GM19324 (cell line): ENCODE results near the gene MAP1LC3C.

Source experiments
- ATAC-seq: cut with Tn5 transposase; IDR thresholded peaks from one replicate; pipeline ENCODE4 v1.9.1; 2021; ENCODE audit warnings: mild to moderate bottlenecking, moderate library complexity; ENCODE audit not compliant: unreplicated experiment, low FRiP score

MAP1LC3C gene

DNA sequence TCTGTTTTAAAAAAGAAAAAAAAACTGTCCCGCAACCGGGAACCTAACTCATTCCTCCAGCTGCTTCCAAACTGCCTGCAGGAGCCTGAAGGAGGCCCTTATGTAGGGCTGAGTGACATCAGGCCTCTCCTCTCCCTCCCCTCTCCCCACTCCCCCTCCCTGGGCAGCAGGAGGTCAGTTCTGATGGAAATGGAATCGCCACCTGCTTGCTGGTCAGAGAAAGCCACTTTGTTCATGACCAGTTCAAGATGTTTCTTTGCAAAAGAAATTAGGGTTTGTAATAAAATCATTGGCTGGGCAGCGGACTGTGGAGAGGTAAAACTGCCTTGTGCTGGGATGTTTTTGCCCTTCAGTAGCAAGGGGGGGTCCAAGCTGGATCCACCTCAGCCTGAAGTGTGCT is at the start of gene MAP1LC3C:
Gene MAP1LC3C, minus strand, starts transcription at position 73 of the 400 bp plus-strand sequence. CDS start 90 bp downstream, outside the sequence.
- ATAC-seq = no peak

DNA sequence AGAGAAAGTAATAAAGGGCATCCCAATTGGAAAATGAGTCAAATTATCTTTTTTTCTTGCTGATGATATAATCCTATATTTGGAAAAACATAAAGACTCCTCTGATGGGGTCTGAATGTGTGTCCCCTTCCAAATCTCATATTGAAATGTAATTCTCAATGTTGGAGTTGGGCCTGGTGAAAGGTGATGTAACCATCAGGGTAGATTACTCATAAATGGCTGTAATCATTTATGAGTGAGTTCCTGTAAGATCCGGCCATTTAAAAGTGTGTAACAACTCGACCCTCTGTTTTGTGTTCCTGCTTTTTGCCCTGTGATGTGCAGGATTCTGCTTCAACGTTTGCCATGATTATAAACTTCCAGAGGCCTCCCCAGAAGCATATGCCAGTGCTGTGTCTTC is 44.3 kb upstream of the MAP1LC3C start:
- no peak for ATAC-seq

DNA sequence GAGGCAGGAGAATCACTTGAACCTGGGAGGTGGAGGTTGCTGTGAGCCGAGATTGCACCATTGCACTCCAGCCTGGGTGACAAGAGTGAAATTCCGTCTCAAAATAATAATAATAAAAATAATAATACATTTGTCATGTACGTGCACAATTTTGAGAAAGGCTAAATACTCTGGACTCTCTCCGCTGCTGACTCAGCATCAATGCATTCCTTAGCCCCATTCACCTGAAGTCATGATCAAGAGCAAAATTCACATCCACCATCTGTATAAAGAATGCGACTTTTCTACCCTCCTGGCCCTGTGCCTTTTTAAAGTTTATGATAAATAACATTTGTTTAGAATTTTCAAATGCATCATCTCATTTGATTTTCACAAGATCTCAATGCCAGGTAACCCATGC is 35.5 kb upstream of the MAP1LC3C start:
- ATAC-seq = no peak

DNA sequence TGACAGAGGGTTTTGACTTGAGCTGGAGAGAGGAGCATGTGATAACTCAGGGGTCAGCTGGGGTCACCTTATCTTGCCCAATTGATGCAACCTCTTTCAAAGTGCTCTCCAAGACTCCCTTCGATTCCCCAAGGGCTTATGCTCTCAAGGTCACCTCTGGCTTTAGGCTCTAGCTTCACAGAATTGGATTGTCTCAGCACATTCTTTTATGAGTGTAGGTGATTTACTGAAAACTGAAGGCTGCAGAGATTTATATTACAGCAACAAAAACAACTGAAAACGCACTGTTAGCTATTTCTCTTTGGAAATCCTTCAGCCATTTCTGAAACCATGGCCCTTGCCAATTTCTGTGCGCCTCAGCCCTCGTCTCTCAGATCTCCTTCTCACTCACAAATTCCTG is 34.5 kb upstream of the MAP1LC3C start:
- ATAC-seq = no peak

DNA sequence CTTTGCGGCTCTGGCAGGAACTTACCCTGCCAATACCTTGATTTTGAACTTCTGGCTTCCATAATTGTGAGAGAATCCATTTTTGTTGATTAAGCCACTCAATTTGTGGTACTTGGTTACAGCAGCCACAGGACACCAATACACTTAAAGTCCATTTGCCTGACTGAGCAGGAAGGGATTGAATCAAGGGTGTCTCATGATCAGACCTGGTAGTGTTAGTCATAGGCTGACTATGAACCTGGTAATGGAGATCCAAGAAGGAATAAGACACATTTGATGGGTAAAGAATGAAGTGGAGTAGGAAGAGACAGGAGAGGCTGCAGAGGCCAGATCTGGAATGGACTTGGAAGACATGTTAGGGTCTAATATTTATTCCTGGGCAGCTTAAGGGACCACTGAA is 31.2 kb upstream of the MAP1LC3C start:
- ATAC-seq = no peak

DNA sequence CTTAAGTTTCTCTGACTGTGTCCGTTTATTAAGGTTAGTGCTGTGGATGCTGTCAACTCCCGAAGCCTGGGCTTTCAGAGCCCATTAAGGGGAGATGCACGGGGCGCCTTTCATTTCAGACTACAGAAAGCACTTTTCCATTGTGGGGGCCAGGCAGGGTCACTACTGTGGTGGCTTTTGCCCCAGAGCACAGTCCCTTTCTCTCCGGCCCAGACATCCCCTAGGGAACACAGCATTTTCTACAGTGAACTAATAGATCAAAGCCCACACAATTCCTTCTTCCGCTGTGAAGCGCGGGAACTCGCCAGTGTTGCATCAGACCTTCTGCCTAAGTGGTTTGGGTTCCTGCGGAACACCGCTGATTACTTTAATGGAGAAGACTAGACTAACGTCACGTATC is 26.8 kb upstream of the MAP1LC3C start:
- ATAC-seq = no peak

DNA sequence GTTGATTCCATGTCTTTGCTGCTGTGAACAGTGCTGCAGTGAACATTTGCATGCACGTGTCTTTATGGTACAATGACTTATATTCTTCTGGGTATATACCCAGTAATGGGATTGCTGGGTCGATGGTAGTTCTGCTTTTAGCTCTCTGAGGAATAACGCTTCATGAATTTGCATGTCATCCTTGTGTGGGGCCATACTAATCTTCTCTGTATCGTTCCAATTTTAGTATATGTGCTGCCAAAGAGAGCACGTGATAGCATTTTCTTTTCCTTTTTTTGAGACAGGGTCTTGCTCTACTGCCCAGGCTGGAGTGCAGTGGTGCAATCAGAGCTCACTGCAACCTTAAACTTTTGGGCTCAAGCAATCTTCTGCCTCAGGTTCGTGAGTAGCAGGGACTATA is 24.9 kb upstream of the MAP1LC3C start:
- ATAC-seq = no peak

DNA sequence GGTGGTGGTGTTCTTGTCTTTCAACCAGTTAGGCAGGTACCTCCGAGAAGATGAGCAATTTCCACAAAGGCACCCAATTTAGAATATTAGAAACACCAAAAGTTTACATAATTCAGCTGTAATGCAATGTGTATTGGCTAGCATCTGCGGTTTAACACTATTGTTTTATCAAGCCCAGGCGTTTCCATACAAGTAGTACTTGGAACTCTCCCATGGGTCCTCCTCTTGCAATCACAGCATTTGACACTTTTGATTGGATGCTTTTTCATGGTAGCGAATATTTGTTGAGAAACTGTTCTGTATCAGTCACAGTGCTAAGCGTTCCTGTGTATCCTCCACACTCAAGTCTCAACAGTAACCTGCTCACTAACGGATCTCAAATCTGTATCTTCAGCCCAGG is 20.1 kb upstream of the MAP1LC3C start:
- ATAC-seq = no peak

DNA sequence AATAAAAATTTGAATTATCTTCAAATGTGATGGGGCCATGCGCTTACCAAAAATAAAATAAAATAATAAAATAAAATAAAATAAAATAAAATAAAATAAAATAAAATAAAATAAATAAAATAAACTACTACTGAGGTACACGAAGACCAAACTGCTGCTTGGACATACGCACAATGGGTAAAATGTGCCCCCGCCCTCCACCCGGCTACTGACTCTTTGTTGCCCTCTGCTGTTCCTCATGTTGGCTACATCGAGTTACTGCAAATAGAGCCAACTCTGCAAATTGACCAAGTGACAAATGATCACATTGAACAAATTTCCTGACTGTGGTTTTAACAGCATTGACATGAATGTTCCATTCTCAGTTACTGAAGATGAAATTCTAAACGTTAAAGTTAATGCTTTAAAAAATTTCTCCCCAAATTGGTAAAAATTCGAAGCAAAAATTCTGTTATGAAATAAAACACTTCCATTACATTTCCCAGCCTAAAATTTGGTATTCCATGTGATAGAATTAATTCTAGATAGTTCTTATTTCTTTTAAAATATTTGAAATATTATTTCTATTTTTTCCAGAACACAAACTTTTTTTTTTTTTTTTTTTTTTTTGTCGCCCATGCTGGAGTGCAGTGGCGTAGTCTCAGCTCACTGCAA is 18.8 kb upstream of the MAP1LC3C start:
- ATAC-seq = no peak

DNA sequence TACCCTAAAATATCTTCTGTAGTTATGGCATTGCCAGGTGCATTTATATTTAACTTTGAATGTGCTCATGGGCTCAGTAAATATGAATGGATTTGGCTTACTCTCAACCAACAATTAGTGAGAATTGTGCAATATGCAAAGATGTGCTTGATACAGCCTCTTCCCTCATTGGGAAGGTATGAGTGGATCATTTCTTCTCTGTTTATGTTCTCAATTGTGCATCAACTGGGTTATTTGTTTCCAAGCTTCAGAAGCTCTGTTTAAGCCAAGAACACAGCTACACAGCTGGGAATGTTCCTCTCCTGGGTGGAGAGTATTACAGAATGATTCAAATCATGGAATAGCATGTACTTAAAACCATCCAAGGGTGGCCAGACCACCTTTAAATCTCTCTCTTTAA is 17.6 kb upstream of the MAP1LC3C start:
- ATAC-seq = no peak

DNA sequence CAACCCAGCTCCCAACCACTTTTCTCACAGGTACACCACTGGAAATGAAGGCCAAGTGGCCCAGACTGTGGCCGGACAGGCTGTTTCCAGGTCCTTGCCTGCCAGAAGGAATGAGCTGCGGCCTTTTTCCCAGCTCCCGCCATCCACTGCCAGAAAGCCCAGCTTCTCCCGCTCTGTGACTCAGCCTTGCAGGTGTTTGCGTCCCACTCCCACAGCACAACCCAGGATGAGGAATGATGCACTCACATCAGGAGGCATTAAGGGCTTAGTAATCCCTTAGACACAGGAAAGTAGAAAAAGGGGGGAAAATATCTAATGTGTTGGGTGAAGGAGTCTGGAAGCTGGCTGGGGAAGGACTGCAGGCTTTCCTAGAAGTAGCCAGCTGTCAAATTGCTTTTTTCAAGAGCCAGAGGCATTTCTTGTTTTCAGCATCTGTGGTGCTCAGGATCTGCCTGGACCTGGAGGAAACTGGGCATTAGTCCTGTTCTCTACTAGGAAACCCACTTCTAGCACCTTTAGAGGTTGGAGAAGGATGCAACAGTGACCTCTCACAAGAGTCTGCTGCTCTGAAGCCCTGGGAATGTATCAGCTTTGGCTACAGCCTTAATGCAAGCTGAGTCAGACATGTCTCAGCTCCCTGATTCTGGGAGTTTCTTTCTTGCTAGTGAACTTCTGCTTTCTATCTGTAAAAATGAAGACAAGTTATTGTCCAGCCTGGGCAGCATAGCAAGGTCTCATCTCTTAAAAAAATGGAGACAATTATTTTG is 13.2 kb upstream of the MAP1LC3C start:
- no peak for ATAC-seq

DNA sequence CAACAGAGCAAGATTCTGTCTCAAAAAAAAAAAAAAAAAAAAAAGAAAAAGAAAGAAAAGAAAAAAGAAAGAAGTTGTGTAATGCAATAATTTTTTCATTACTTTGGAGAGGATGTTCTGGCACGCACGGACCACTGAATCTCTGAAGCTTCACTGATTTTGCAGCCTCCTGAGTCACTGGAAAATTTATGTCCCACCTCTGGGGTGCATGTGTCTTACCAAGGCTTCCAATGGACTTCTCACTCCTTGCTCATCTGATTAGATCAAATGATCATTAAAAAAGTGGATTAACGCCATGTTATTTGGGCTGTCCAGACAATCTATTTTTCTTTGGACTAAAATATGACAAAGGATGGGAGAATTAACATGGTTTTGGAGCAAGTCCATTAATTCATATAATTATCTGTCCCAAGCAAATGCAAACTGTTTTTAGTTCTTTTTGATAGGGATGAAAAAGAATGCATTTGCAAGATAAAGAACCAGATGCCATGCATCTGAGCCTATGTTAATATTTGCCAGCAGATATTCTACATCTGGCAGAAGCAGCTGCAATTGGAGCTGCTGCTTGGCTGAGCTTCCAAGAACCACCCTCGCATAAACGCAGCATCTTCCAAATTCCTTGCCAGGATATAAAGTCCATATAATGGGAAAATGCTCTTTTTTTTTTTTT is 10.1 kb upstream of the MAP1LC3C start:
- no peak for ATAC-seq

DNA sequence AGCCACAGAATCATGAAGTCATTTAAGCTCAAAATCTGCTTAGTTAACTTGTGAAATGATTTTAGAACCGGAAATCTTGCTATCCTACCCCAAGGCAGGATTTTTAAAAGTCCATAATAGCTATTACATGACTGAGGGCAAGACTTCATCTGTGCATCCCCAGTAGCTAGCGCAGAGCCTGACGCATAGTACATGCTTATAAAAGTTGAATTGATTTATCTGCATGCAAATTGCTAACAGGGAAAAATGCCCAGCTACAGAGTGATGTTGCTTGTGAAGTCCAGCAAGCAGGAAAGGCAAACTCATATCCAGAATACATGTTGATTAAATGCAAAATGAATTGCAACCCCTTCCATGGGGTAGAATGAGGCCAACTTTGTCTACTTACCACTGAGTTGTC is 8.1 kb upstream of the MAP1LC3C start:
- ATAC-seq = no peak

DNA sequence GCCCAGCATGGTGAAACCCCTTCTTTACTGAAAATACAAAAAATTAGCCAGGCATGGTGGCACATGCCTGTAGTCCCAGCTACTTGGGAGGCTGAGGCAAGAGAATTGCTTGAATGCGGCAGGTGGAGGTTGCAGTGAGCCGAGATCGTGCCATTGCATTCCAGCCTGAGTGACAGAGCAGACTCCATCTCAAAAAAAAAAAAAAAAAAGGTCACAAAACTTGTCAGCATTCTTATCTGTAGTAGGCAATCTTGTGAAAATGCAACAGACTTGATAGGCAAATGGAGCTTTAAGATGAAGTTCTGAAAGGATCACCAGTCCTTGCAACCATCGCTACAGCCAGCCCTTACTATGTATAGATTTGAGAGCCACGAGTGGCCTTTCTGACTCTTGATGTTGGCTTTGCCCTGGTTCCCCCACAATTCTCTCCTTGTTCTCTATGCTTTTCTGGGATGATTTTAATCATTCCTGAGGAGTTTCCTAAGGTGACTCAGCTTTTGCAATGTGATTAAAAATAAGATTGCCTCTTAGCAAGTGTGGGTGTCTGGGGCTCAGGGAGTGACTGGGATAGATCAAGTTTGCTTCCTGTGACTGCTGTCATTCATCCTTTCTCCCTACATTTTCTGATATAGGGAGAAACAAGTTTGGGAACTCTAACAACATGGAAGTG is 7.1 kb upstream of the MAP1LC3C start:
- no peak for ATAC-seq

DNA sequence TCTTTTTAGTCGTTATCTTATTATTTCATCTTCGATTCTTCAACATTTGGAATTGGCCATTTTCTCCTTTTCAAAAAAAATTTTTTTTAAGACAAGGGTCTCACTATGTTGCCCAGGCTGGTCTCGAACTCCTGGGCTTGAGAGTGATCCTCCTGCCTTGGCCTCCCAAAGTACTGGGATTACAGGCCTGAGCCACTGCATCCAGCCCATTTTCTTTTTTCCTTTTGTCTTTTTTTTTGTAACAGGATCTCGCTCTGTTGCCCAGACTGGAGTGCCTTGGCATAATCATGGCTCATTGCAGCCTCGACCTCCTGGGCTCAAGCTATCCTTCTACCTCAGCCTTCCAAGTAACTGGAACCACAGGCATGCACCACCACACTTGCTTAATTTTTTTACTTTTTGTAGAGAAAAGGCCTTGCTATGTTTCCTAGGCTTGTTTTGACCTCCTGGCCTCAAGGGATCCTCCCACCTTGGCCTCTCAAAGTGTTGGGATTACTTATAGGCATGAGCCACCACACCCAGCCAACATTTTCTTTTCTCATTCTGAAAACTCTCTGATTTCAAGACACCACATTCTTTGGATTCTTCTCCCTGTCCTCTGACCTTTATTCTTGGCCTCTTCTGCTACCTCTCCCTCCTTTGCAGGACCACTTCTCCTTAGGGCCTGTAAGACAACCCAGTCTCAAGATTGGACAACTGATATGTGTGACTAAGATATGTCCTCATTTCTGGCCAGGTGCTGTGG is 6.0 kb upstream of the MAP1LC3C start:
- ATAC-seq = no peak

DNA sequence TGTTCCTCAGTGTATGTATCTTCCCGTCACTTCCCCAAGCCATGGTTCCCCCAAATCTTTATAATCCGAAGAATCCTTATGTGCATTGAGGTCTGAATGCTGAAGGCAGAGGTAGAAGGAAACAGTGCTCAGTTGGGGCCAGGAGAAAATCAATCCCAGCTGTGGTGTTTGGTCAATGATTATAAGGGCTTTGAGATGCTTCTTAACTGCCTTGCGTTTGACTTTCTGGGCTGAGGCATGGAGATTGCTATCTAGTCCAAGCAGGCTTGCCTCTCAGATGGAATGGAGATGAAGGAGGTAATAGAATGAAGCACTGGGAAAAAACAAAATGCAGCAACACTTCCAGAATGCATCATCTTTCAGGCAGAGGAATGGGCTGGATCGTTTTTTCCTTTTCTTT is 3.6 kb upstream of the MAP1LC3C start:
- ATAC-seq = no peak

DNA sequence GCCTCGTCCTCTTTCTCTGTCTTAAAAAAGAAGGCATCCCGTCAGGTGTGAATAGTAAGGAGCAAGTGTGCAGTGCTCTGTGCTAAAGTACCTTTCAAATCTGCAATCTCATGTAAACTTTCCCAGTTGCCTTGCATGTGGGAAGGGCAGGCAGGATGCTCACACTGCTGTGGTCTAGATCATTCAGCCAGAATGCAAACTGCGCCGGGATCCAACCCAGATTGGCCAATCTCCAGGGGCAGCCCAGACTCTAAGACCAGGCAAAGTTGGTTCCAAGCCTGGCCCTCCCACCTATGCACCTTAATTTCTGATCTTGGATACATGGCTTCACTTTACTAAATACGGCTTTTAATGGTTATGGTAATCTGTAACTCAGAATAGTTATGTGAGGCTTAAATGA is 3.2 kb upstream of the MAP1LC3C start:
- no peak for ATAC-seq

DNA sequence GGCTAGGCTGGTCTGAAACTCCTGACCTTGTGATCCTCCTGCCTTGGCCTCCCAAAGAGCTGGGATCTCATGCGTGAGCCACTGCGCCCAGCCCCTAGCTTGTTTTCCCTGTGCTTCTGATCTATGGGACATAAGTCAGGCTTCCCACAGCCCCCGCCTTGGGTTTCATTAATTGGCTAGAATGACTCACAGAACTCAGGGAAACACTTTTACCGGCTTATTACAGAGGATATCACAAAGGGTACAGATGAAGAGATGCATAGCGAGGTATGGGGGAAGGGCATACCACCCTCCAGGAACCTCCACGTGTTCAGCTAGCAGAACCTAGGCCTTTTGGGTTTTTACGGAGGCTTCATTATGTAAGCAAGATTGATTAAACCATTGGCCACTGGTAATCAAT is 1.5 kb upstream of the MAP1LC3C start:
- no peak for ATAC-seq

DNA sequence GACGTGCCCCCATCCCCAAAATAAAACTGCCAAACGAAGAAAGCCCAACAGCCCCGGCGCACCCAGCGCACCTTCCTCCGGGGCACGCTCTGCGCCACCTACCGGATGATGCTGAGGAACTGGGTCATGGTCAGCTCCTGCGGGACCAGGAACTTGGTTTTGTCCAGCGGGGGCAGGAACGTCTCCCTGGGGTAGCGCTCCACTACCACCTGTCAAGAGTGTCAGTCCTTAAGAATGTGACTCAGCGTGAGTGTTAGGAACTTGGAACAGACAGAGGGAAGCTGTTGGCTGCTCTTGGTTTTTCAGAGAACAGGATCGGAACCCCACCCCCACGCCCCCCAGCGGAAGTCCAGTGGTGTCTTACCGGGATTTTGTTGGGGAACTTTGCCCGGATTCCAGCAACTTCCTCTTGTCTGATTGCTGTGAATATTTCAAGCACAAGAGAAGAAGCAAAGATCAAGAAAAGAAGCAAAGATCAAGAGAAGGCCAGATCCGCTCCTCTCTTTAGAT is 431 bp downstream of the MAP1LC3C start:
- peak; percentile 76 for ATAC-seq

DNA sequence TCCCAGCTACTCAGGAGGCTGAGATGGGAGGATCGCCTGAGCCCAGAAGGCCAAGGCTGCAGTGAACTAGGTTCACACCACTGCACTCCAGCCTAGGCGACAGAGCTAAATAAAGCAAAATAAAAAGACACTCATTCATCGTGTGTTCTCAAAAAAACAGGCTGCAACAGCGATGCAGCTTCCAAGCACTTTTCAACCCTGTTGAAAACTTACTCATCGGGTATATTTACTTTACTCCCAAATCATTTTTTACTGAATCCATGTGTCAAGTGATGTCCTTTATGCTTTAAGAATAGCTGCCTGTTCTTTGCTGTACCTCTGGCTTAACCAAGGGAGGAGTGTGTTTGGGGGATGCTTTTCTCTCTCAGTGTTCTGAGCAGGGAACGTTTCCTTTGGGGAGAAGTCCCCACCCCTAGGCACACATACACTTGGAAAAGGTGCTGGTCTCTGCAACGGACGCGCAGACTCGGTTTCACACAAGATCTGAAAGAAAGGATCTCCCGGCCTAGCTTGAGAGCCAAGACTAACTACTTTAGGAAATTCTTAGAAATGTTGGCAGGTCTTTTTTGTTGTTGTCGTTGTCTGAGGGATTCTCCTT is 1.4 kb downstream of the MAP1LC3C start:
- no peak for ATAC-seq
